WI38 (cell line): Measurements from ENCODE around the gene RHEX.
"Not testable (repeated sequence)": the region's sequence is repeated elsewhere in the genome, so short reads cannot be mapped to it uniquely, and the experiment has no call there.

Source experiments
- H3K4me3 ChIP-seq: 2 replicates; pipeline ENCODE4 v1.5.1; 2011; ENCODE audit warnings: low read depth, mild to moderate bottlenecking, control low read depth, low read length
- CTCF ChIP-seq: IDR thresholded peaks from 2 replicates; pipeline ENCODE4 v1.5.1; 2012; ENCODE audit warnings: low read depth, mild to moderate bottlenecking, control low read depth, low read length

Gene RHEX

GRCh38 chr1:206058927-206059292 lies 5.9 kb downstream of the RHEX start:
- no peak overlapping the region for H3K4me3 ChIP-seq

GRCh38 chr1:206059355-206059915 lies 6.5 kb downstream of the RHEX start:
- H3K4me3 ChIP-seq, result no peak overlapping the region

More at GRCh38 chr1:206058927-206059292, 5.9 kb downstream of the RHEX start:
- no peak for TF ChIP-seq CTCF

GRCh38 chr1:206060844-206061243 lies 7.9 kb downstream of the RHEX start:
- no peak for TF ChIP-seq CTCF
- no peak overlapping the region for H3K4me3 ChIP-seq

More at GRCh38 chr1:206059355-206059915, 6.5 kb downstream of the RHEX start:
- TF ChIP-seq CTCF, result no peak

GRCh38 chr1:206062464-206062863 lies 9.5 kb downstream of the RHEX start:
- no peak overlapping the region for H3K4me3 ChIP-seq
- TF ChIP-seq CTCF, result no peak

- not testable (repeated sequence) for H3K4me3 ChIP-seq
These were observed 11.0 kb downstream of the RHEX start for GRCh38 chr1:206064001-206064400.

- not testable (repeated sequence) for H3K4me3 ChIP-seq
These were observed 11.5 kb downstream of the RHEX start for GRCh38 chr1:206064501-206064900.

GRCh38 chr1:206065547-206066145 lies 12.7 kb downstream of the RHEX start:
- H3K4me3 ChIP-seq, result no peak overlapping the region
- no peak for TF ChIP-seq CTCF

GRCh38 chr1:206066479-206067171 lies 13.7 kb downstream of the RHEX start:
- no peak overlapping the region for H3K4me3 ChIP-seq
- no peak for TF ChIP-seq CTCF
